Measurements from ENCODE around the gene ANKMY1.

DNA sequence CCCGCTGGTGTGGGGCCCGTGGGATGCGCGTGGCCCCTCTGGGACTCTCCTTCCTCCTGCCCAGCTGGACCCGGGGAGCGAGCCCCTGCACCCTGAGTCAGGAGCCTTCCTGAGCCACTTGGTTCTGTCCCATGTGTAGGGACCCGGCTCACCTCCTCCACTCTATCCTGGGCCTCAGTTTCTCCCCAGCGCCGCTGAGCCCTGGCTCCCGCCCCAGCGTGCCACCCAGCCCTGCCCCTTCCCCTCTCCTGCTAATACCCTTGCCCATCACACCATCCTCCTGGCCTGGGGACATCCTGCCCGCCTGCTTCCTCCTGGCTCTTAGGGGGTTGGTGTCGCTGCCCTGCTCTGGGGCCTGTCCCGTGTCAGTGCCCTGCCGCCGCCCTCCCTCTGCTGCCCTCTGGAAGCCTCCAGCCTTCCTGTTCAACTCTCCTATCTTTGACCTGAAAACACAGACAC, 97.5 kb downstream of the ANKMY1 start:
- no peak for TF ChIP-seq CTCF (IDR thresholded peaks at IDR 0.05; ENCODE audit: control extremely low read depth in 1 of 3, insufficient read depth in 1 of 3, low read depth in 1 of 3, low read length in 3 of 3)
- no peak for TF ChIP-seq NRF1 (IDR thresholded peaks at IDR 0.05; ENCODE audit: low read depth, low read length)
- TF ChIP-seq SP2 (IDR thresholded peaks at IDR 0.05; ENCODE audit: low read length), result no peak
- TF ChIP-seq ATF3 (IDR thresholded peaks at IDR 0.05; ENCODE audit: insufficient read depth, low read depth, low read length), result no peak
- TF ChIP-seq YY1 (IDR thresholded peaks at IDR 0.05; ENCODE audit: low read depth, low read length), result no peak
- no peak for TF ChIP-seq EP300 (IDR thresholded peaks at IDR 0.05; ENCODE audit: borderline replicate concordance in 1 of 2, low read depth in 2 of 2, low read length in 2 of 2)
- no peak for TF ChIP-seq POLR2A (IDR thresholded peaks at IDR 0.05; ENCODE audit: control extremely low read depth in 1 of 2, low read depth in 2 of 2, low read length in 2 of 2)
- no peak for TF ChIP-seq EZH2 (IDR thresholded peaks at IDR 0.05; ENCODE audit: low read depth, low read length, severe bottlenecking)
- no peak for TF ChIP-seq POLR2AphosphoS5 (IDR thresholded peaks at IDR 0.05; ENCODE audit: low read depth, low read length)
- no peak for TF ChIP-seq HDAC6 (IDR thresholded peaks at IDR 0.05; ENCODE audit: low read depth, low read length)
- no peak for TF ChIP-seq MAFK (IDR thresholded peaks at IDR 0.05; ENCODE audit: low read depth, low read length)
- TF ChIP-seq RFX5 (IDR thresholded peaks at IDR 0.05; ENCODE audit: borderline replicate concordance, low read depth, low read length), result no peak
- TF ChIP-seq ATF2 (IDR thresholded peaks at IDR 0.05; ENCODE audit: low read length), result no peak
- TF ChIP-seq NANOG (IDR thresholded peaks at IDR 0.05; ENCODE audit: insufficient read depth, low read depth, low read length, poor library complexity, severe bottlenecking), result no peak
